Activated naive CD8-positive, alpha-beta T cell treated with anti-CD3 and anti-CD28 coated beads, Interleukin-2, amount 50 U/mL, for 16 hours (primary cell): Measurements from ENCODE around the gene DMRTC2.

Source experiments
- DNase-seq: peaks from one replicate; pipeline ENCODE4 v3.0.0-alpha.2; 2020; ENCODE audit warnings: low read depth, low spot score

The DMRTC2 gene

GRCh38 chr19:41847351-41848105 lies 2.7 kb downstream of the DMRTC2 start:
- DNase-seq: no peak

GRCh38 chr19:41848666-41849065 lies 3.8 kb downstream of the DMRTC2 start:
- no peak for DNase-seq

- no peak for DNase-seq
Measured at GRCh38 chr19:41849067-41849466, 4.2 kb downstream of the DMRTC2 start.

- DNase-seq: no peak
Measured at GRCh38 chr19:41850381-41850780, 5.5 kb downstream of the DMRTC2 start.

GRCh38 chr19:41851456-41851855 lies 6.6 kb downstream of the DMRTC2 start:
- no peak for DNase-seq

- no peak for DNase-seq
Measured at GRCh38 chr19:41853344-41853743, 8.5 kb downstream of the DMRTC2 start.

- no peak for DNase-seq
Measured at GRCh38 chr19:41853768-41854167, 8.9 kb downstream of the DMRTC2 start.

GRCh38 chr19:41859213-41859617 lies 14.4 kb downstream of the DMRTC2 start:
- no peak for DNase-seq

- DNase-seq: peak; percentile 97
Measured at GRCh38 chr19:41859618-41860418, 15.0 kb downstream of the DMRTC2 start, which contains the start of gene RPS19. Gene RPS19, plus strand, starts transcription at chr19:41860255. Its CDS starts 520 bp downstream, at chr19:41860775.

GRCh38 chr19:41860419-41861115 lies 15.7 kb downstream of the DMRTC2 start:
- no peak for DNase-seq

- DNase-seq: no peak
Measured at GRCh38 chr19:41861116-41861768, 16.4 kb downstream of the DMRTC2 start.

- DNase-seq: no peak
Measured at GRCh38 chr19:41861846-41862245, 17.0 kb downstream of the DMRTC2 start.

- no peak for DNase-seq
Measured at GRCh38 chr19:41862445-41862986, 17.7 kb downstream of the DMRTC2 start.

GRCh38 chr19:41863209-41863931 lies 18.5 kb downstream of the DMRTC2 start:
- no peak for DNase-seq

- DNase-seq: no peak
Measured at GRCh38 chr19:41864374-41864773, 19.5 kb downstream of the DMRTC2 start.

- no peak for DNase-seq
Measured at GRCh38 chr19:41866284-41866683, 21.4 kb downstream of the DMRTC2 start.

- no peak for DNase-seq
Measured at GRCh38 chr19:41868120-41868988, 23.5 kb downstream of the DMRTC2 start.

GRCh38 chr19:41868989-41869300 lies 24.1 kb downstream of the DMRTC2 start:
- DNase-seq: no peak

GRCh38 chr19:41869374-41869955 lies 24.6 kb downstream of the DMRTC2 start:
- DNase-seq: no peak
